Measurements from ENCODE around the gene EPC2. TPM values are rescaled to one million over a fixed set of nuclear protein-coding genes. Genes with fewer than 3 reads are reported as not detected.
A peak's percentile ranks its signal among the peaks of the same experiment; 100 is the strongest.

EPC2 gene
- total and polyA plus RNA-seq, 2 of the 8 experiments (the other 6 are each of a cell fraction or from before 2014, with no cell fraction given): 16.1 to 25.7 TPM

DNA sequence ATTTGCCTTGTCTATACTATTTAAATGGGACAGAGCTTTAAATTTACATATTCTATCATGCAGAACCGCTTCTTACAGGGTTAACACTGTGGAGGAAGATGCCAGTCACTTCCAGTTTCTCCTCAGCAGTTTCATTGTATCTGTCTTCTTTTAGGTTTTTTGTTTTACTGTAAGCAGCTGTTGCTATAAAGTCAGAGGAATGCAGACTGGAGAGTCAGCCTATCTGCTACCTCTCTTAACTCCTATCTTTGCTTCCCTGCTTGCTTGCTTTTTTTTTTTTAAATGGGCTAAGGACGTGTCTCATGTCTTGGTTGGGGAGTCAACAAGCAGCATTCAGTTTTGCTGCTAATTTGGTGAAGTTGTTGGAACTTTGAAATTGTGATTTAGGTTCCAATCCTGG, 8.9 kb downstream of the EPC2 start:
- no peak overlapping the region for H2BK20ac ChIP-seq (ENCODE audit: low read length)
- peaks cover 0 to 3% (median 1%) of the 10 kb centered on the region in 4 experiments; a peak in 2 of 7 replicates for H3K4me1 ChIP-seq (replicated peaks in 1 of 4; ENCODE audit: control insufficient read depth in 3 of 4, insufficient read depth in 4 of 4, low read length in 3 of 4)
- no peaks in the 10 kb centered on the region for H3K27me3 ChIP-seq (replicated peaks in 1 of 4; ENCODE audit: control insufficient read depth in 3 of 4, extremely low read depth in 1 of 4, insufficient read depth in 3 of 4, low read length in 3 of 4)
- no peak overlapping the region for H3K23ac ChIP-seq (ENCODE audit: insufficient read length)
- no peak overlapping the region for H2BK15ac ChIP-seq (ENCODE audit: low read length)
- no peak overlapping the region for H3K4me3 ChIP-seq (ENCODE audit: extremely low read depth in 1 of 4, insufficient read depth in 2 of 4, low read depth in 3 of 4, low read length in 4 of 4)
- peaks cover 22 to 23% of the 10 kb centered on the region in 2 experiments for H4K20me1 ChIP-seq (replicated peaks in 1 of 2; ENCODE audit: control insufficient read depth in 1 of 2, insufficient read depth in 2 of 2, low read length in 2 of 2)
- H3K18ac ChIP-seq (ENCODE audit: extremely low read depth, low read length): no peak overlapping the region
- H4K91ac ChIP-seq (replicated peaks; ENCODE audit: insufficient read length, low read length): no peak overlapping the region
- H2BK5ac ChIP-seq (ENCODE audit: low read depth, low read length): no peak overlapping the region
- H3K4me2 ChIP-seq (ENCODE audit: insufficient read depth in 1 of 2, low read depth in 2 of 2, low read length in 2 of 2): peak overlapping the region in 1 of 2 experiments; percentile 0; a peak in 1 of 4 replicates
- H4K5ac ChIP-seq (ENCODE audit: insufficient read length, low read depth, low read length): no peak overlapping the region
- H3K79me2 ChIP-seq (ENCODE audit: control insufficient read depth in 1 of 2, insufficient read depth in 2 of 2, low read length in 2 of 2): peaks cover 42 to 100% of the 10 kb centered on the region in 2 experiments
- H2BK120ac ChIP-seq (replicated peaks; ENCODE audit: low read depth, low read length): no peak overlapping the region
- ChIA-PET CTCF (ENCODE audit: partially characterized antibody) (interaction anchor here (0.6 kb wide), 1 partner anchor 826 kb away, joined by 3 read pairs; no protein-coding TSS in a partner anchor), POLR2A (ENCODE audit: partially characterized antibody) (interaction anchor here (1.0 kb wide), 1 partner anchor 7 kb away, joined by 3 read pairs; no protein-coding TSS in a partner anchor)
- no peak overlapping the region for H3K14ac ChIP-seq (ENCODE audit: insufficient read length)
- no peak overlapping the region; the same call in 1 of the 2 replicates for H2BK12ac ChIP-seq (ENCODE audit: low read depth, low read length)
- no peak for FAIRE-seq
- DNase-seq (ENCODE audit: low read depth in 1 of 2, low spot score in 2 of 2): no peak
- H2AFZ ChIP-seq (ENCODE audit: low read length): no peak overlapping the region
- no peaks in the 10 kb centered on the region for H3K9me3 ChIP-seq (ENCODE audit: insufficient read depth in 2 of 2, low read depth in 1 of 2, low read length in 1 of 2)
- 59% methylated on average over 2 of the region's 2 CpGs; no CpG with 5 or more reads in 1 of the 2 experiments for WGBS, 2 experiments (ENCODE audit: extremely low coverage in 1 of 2, insufficient coverage in 1 of 2, insufficient read length in 1 of 2, insufficient replicate concordance in 2 of 2, low coverage in 1 of 2, low lambda C conversion rate in 2 of 2, missing lambda C conversion rate in 1 of 2)
- H4K8ac ChIP-seq (ENCODE audit: extremely low read depth, insufficient read depth, low read length): no peak overlapping the region
- H3K27ac ChIP-seq (ENCODE audit: low read depth, low read length): no peak overlapping the region
- no peak overlapping the region for H3K4ac ChIP-seq (replicated peaks; ENCODE audit: insufficient read length, low read depth, low read length)
- H3K36me3 ChIP-seq (ENCODE audit: control insufficient read depth in 2 of 4, insufficient read depth in 4 of 4, low read length in 3 of 4): no peaks in the 10 kb centered on the region
- no peak overlapping the region for H2AK5ac ChIP-seq (ENCODE audit: low read depth, low read length)
- no peak overlapping the region for H3K9ac ChIP-seq (replicated peaks in 1 of 4; ENCODE audit: extremely low read depth in 1 of 4, low read depth in 3 of 4, low read length in 3 of 4)
- no peak overlapping the region for H3K56ac ChIP-seq (replicated peaks; ENCODE audit: insufficient read length, low read depth, low read length)
- H3K79me1 ChIP-seq (ENCODE audit: low read depth, low read length): no peaks in the 10 kb centered on the region
- no peaks in the 10 kb centered on the region for H3K23me2 ChIP-seq (ENCODE audit: low read depth, low read length)
- TF ChIP-seq MAFK (IDR thresholded peaks at IDR 0.05; ENCODE audit: low read depth, low read length): no peak
- TF ChIP-seq FOSL1 (IDR thresholded peaks at IDR 0.05; ENCODE audit: insufficient read depth, low read depth, low read length): no peak
- TF ChIP-seq ZNF274 (IDR thresholded peaks at IDR 0.05; ENCODE audit: borderline replicate concordance, extremely low read depth, low read length): no peak
- TF ChIP-seq TCF12 (IDR thresholded peaks at IDR 0.05; ENCODE audit: low read depth, low read length): no peak
- no peak for TF ChIP-seq TBP (IDR thresholded peaks at IDR 0.05; ENCODE audit: low read depth, low read length)
- TF ChIP-seq ASH2L (IDR thresholded peaks at IDR 0.05; ENCODE audit: low read length): no peak
- no peak for TF ChIP-seq KDM1A (IDR thresholded peaks at IDR 0.05; ENCODE audit: borderline replicate concordance, low read length)
- TF ChIP-seq POU5F1 (IDR thresholded peaks at IDR 0.05; ENCODE audit: low read depth, low read length): no peak
- TF ChIP-seq NANOG (IDR thresholded peaks at IDR 0.05; ENCODE audit: insufficient read depth, low read depth, low read length, poor library complexity, severe bottlenecking): no peak
- TF ChIP-seq TAF7 (optimal IDR thresholded peaks at IDR 0.05; ENCODE audit: borderline replicate concordance, low read depth, low read length): no peak
- no peak for TF ChIP-seq EP300 (IDR thresholded peaks at IDR 0.05; ENCODE audit: borderline replicate concordance in 1 of 2, low read depth in 2 of 2, low read length in 2 of 2)
- TF ChIP-seq SRF (IDR thresholded peaks at IDR 0.05; ENCODE audit: low read depth, low read length): no peak

All from H1 (cell line).